HL-60 (cell line): Measurements from ENCODE around the gene ROPN1L. TPM values are rescaled to one million over a fixed set of nuclear protein-coding genes. Genes with fewer than 3 reads are reported as not detected.
"Not testable (repeated sequence)": the region's sequence is repeated elsewhere in the genome, so short reads cannot be mapped to it uniquely, and the experiment has no call there.

Experiments
- DNase-seq, 2 experiments: peaks; one replicate each; pipeline ENCODE4 v3.0.0-alpha.2; 2010 to 2020; ENCODE audit warnings: low read depth in 1 of 2, low spot score in 1 of 2
- H3K27ac ChIP-seq: fragments of 250-450 bp; sonication (Bioruptor Pico); replicated peaks from 2 replicates; pipeline ENCODE4 v1.5.1; 2020; ENCODE audit warnings: mild to moderate bottlenecking, moderate library complexity
- H3K27me3 ChIP-seq: fragments of 250-450 bp; sonication (Bioruptor Pico); 2 replicates; pipeline ENCODE4 v1.5.1; 2021; ENCODE audit warnings: mild to moderate bottlenecking, moderate library complexity; ENCODE audit not compliant: insufficient read depth, poor library complexity, severe bottlenecking
- H3K4me3 ChIP-seq: replicated peaks from 2 replicates; pipeline ENCODE4 v1.5.1; 2011; ENCODE audit warnings: mild to moderate bottlenecking, control low read depth, low read length; ENCODE audit not compliant: insufficient read depth
- CTCF ChIP-seq: IDR thresholded peaks from one replicate; pipeline ENCODE4 v1.5.1; 2011; ENCODE audit warnings: low read length, control low read depth, inconsistent platforms; ENCODE audit not compliant: insufficient read depth
- GABPA ChIP-seq: IDR thresholded peaks from 2 replicates; pipeline ENCODE4 v1.6.1; 2012; ENCODE audit warnings: low read depth
- POLR2AphosphoS5 ChIP-seq: IDR thresholded peaks from 2 replicates; pipeline ENCODE4 v1.6.1; 2012; ENCODE audit warnings: low read depth
- REST ChIP-seq: IDR thresholded peaks from 2 replicates; pipeline ENCODE4 v1.6.1; 2012; ENCODE audit warnings: low read depth; ENCODE audit not compliant: insufficient replicate concordance
- SPI1 ChIP-seq: IDR thresholded peaks from 2 replicates; pipeline ENCODE4 v1.6.1; 2012; ENCODE audit warnings: low read depth, mild to moderate bottlenecking, borderline replicate concordance
- microRNA-seq: library from miRNA; unstranded; fragments of <30 nt; microRNA quantifications from one replicate; pipeline ENCODE4, GENCODE V29; 2018

Gene ROPN1L

DNA sequence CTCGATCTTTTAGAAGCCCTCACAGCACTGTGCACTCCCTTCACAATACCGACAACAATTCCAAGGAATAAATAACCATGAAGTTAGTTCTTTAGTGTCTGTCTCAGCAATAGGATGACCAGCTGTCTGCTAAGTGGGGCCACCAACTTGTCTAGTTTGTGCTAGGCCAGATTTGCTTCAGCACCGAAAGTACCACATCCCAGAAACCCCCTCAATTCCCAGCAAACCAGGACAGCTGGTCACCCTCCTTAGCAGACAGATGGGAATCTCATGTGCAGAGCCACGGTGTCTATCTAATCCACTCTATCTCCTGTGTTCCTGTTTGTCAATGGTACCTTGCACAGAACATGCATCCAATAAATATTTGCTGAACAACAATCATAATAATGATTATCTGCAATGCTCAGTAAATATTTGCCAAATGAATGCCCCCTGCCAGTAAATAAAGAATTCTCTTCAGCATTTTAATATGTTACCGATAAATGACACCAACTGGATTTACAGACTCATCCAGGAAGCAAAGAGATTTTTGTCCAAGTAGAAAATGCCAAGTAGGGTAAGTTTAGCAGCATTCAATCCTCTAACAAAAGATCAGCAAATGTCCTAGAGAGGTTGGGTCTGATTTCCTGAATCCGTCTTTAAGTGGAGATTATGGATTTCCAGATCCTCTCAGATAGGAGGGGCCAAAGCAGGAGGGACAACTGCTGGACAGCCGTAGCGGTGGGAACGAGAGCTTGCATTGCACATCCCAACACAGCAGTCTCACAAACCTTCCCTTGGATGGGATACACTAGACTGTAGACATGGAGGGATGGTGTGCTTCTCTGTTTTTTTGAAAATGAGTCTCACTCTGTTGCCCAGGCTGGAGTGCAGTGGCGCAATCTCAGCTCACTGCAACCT, 70.3 kb downstream of the ROPN1L start:
- Histone ChIP-seq H3K4me3 (no peak overlapping the region), H3K27me3 (no peaks in the 10 kb centered on the region), H3K27ac (no peak overlapping the region)
- DNase-seq, result no peak
- TF ChIP-seq CTCF (no peak), REST (no peak), GABPA (no peak), SPI1 (no peak), POLR2AphosphoS5 (no peak)

DNA sequence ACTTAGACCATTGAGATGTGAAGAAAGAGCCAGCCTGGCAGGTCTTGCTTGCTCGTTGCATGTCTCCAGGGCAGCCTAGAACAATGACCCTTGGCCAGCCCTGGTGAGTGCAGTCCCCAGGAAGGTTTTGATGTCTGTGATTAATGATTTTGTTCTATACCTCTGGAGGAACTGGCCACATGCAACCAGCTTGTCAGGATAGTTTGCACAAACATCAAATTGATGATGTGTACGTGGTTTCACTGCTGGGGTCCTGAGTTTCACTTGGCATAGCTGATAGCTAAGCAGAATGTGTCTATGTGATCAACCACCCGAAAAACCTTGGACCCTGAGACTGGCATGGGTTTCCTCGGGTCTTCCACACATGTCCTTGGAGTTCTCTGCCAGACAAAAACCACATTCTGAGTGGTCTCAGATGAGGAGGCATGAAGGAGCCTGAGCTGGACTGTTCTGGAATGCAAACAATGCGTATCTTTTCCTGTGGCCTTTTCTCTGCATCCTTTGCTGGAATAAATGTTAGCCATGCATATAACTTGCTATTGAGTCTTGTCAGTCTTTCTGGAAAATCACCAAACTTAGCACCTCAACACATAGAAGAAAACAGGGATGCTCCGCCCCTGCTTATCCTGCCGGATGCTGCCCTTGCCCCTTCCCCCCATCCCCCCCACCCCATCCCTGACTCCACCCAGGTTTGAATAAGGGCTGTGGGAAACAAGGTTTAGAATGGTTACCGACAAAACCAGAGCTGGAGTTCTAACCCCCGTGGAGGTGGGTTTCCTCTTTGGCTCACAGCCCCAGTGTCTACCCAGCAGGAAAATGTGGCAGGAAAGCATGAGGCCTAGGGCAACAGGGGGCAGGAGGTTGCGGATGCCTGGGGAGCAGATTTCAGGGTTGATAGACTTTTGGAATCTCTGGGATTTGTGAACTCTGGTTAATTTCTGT, 72.1 kb downstream of the ROPN1L start:
- no peaks in the 10 kb centered on the region for H3K27me3 ChIP-seq
- DNase-seq, result no peak

GRCh38 chr5:10514572-10514971, 72.9 kb downstream of the ROPN1L start:
- not testable (repeated sequence) for H3K4me3 ChIP-seq, DNase-seq, H3K27me3 ChIP-seq, H3K27ac ChIP-seq

More for the DNA sequence above, 72.1 kb downstream of the ROPN1L start:
- Histone ChIP-seq H3K4me3 (no peak overlapping the region), H3K27ac (no peak overlapping the region)
- TF ChIP-seq POLR2AphosphoS5, result no peak
- no peak for TF ChIP-seq CTCF
- no peak for TF ChIP-seq SPI1
- TF ChIP-seq GABPA, result no peak
- no peak for TF ChIP-seq REST

Small RNAs within 50 kb of the gene (microRNA-seq; reads per million reads assigned to microRNA genes)
- gene MIR6131, result not detected
